ENCODE measurements around the gene LENG8.

LENG8 gene

GRCh38 chr19:54448774-54449700, at the start of gene LENG8:
LENG8 (plus strand) TSS chr19:54449199; CDS start chr19:54451345, 2,146 bp downstream.
- no peak for FAIRE-seq

DNA sequence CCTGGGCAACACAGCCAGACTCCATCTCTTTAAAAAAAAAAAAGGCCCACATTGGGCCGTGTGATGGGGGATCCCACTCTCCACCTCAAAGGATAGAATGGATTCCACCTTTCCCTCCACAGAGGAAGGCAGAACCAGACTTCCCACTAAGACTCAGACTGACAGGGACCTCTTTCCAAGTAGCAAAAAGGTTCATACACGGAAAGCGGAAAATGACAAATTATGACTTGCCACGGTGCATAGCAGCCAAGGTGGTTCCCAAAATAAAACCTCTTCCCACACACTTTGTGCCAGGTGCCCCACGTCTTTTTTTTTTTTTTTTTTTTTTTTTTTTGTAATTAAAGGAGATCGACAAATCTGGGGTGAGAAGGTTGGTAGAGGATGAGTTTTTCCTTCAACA, 48.1 kb upstream of the LENG8 start:
- FAIRE-seq: no peak

GRCh38 chr19:54403054-54403453, 45.9 kb upstream of the LENG8 start:
- no peak for FAIRE-seq

DNA sequence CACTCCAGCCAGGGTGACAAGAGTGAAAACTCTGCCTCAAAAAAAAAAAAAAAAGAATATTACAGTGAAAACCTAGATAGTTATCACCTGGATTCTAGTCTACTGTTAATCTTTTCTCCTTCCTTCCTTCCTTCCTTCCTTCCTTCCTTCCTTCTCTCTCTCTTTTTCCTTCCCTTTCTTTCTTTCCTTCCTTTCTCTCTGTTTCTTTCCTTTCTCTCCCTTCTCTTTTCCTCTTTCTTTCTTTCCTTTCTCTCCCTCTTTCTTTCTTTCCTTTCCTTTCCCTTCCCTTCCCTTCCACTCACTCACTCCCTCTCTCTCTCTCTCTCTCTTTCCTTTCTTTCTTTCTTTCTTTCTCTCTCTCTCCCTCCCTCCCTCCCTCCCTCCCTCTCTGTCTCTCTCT, 43.4 kb upstream of the LENG8 start:
- FAIRE-seq: no peak

DNA sequence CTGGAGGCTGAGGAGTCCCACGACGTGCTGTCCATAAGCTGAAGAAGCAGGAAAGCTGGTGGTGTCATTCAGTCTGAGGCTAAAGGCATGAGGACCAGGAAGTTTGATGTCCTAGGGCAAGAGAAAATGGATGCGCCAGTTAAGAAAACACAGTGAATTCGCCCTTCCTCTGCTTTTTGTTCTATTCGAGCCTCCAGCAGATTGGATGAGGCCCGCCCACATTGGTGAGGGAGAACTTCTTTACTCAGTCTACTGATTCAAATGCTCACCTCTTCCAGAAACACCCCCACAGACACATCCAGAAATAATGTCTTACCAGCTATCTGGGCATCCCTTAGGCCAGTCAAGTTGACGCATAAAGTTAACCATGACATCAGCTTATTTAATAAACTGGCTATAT, 41.2 kb upstream of the LENG8 start:
- FAIRE-seq: no peak

- FAIRE-seq: no peak
These were observed 40.5 kb upstream of the LENG8 start for GRCh38 chr19:54408456-54409026.

DNA sequence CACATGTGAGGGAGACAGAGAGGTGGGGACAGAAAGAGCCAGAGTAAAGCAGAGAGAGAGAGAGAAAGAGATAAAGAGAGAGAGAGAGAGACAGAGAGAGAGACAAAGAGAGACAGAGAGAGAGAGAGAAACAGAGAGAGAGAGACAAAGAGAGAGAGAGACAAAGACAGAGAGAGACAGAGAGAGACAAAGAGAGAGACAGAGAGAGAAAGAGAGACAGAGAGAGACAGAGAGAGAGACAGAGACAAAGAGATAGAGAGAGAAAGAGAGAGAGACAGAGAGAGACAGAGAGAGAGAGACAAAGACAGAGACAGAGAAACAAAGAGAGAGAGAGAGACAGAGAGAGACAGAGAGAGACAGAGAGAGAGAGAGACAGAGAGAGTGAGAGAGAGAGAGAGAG, 38.0 kb upstream of the LENG8 start:
- FAIRE-seq: no peak

- no peak for FAIRE-seq
These were observed 36.1 kb upstream of the LENG8 start for GRCh38 chr19:54412877-54413276.

- FAIRE-seq: no peak
These were observed 34.8 kb upstream of the LENG8 start for GRCh38 chr19:54414156-54414555.

DNA sequence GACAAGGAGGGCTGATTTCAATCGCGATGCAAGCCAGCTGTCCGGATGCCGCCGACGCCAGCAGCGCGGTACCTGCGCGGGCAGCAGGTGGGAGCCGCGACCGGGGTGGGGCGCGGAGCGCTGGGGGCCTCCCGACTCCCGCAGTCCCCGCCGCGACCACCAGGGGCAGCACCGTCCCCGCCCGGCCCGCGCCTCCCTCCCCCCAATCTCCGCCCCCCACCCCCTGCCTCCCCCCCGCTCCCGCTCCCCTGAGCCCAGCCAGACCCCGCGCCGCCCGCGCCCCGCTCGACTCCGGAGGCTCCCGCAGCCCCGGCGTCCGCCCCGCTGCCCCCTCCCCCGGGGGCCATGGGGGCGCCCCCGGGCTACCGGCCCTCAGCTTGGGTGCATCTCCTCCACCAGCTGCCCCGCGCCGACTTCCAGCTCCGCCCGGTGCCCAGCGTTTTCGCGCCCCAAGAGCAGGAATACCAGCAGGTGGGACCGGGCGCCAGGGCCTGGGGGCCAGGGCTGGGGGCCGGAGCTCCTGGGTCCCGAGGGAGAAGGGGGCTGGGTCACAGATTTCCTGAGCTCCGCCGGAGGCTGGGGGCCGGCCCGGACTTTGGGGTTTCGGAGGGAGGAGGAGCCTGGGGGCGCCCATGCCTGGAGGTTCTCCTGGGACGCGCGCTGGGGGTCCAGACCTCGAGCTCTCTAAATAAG, 33.6 kb upstream of the LENG8 start, which contains the start of gene TTYH1:
TSS of gene TTYH1 (plus strand) at position 257 of the 693 bp plus-strand sequence. CDS start at position 346, 89 bp downstream.
- no peak for FAIRE-seq

- FAIRE-seq: no peak
These were observed 32.9 kb upstream of the LENG8 start for GRCh38 chr19:54415901-54416673.

GRCh38 chr19:54416695-54417491, 32.1 kb upstream of the LENG8 start:
- FAIRE-seq: no peak

GRCh38 chr19:54418030-54418929, 30.7 kb upstream of the LENG8 start:
- FAIRE-seq: no peak

DNA sequence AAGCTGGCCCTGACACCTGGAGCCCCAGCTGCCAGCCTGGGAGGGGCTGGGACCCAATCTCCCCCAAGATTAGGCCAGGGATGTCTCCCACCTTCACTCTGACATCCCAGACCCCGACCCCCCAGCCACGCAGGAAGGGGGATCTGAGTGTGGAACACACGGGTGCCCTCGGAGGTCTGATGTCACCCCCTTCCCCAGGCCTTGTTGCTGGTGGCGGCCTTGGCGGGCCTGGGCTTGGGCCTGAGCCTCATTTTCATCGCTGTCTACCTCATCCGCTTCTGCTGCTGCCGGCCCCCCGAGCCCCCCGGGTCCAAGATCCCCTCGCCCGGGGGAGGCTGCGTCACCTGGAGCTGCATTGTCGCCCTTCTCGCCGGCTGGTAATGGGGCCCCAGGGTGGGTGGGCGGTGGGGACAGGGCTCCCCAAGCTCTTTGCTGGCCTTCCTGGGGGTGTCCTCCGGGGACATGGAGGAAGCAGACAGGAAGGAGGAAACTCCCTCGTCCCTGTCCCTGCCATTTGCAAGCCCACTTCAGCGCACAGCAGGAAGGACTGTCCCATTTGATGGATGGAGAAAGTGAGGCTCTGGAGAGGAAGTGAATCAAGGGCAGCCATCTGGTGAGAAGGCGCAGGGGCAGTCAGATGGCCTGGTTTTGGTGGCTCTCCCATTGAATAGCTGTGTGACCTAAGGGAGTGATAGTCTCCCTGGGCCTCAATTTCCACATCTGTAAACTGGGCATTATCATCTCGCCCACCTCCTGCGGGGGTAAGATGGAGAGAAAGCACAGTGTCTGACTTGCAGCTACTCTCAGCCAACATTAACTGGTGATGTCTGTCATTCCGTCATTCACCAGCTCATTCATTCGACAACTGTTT, 29.8 kb upstream of the LENG8 start:
- no peak for FAIRE-seq

GRCh38 chr19:54420068-54420382, 29.0 kb upstream of the LENG8 start:
- no peak for FAIRE-seq

- no peak for FAIRE-seq
These were observed 28.4 kb upstream of the LENG8 start for GRCh38 chr19:54420383-54421168.

- FAIRE-seq: no peak
These were observed 27.9 kb upstream of the LENG8 start for GRCh38 chr19:54421169-54421516.

DNA sequence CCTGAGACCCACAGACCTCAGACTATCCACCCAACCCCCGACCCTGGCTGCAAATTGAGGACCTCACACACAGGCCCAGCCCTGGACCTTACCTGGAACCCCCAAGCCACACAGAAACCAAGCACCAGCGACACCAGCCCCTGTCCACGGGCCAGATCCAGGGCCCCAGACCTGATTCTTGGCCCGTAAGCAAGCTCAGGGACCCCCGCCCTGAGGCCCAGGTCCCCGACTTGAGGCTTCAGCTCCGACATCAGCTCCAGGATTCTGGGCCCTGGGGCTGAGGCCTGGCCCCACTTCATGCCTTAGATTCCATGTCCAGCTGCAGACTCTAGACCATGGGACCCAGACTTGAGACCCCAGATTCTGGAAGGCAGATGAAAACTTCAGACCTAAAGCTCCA, 27.5 kb upstream of the LENG8 start:
- FAIRE-seq: no peak

- FAIRE-seq: no peak
These were observed 26.9 kb upstream of the LENG8 start for GRCh38 chr19:54422136-54422535.
